Anterior cingulate cortex (tissue), 58 donors: Measurements from ENCODE around the gene ODAD2.
"Not testable (repeated sequence)": the region's sequence is repeated elsewhere in the genome, so short reads cannot be mapped to it uniquely, and the experiment has no call there.

Source experiments
- DNase-seq, 58 donors: peaks; one replicate each; lab custom pipeline; 2025; lab: John Stamatoyannopoulos, UW

Gene ODAD2

DNA sequence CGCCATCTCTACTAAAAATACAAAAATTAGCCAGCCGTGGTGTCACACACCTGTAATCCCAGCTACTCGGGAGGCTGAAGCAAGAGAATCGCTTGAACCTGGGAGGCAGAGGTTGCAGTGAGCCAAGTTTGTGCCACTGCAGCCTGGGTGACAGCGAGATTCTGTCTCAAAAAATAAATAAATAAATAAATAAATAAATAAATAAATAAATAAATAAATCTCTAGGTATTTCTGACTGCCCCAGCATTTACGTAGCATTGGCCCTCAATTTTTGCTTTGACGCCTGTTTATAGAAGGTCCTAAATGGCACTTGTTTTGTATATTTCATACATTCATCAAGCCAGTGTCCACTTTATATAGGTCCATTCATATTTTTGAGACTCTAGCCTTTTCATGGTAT is 28.9 kb downstream of the ODAD2 start:
- not testable (repeated sequence) for DNase-seq

DNA sequence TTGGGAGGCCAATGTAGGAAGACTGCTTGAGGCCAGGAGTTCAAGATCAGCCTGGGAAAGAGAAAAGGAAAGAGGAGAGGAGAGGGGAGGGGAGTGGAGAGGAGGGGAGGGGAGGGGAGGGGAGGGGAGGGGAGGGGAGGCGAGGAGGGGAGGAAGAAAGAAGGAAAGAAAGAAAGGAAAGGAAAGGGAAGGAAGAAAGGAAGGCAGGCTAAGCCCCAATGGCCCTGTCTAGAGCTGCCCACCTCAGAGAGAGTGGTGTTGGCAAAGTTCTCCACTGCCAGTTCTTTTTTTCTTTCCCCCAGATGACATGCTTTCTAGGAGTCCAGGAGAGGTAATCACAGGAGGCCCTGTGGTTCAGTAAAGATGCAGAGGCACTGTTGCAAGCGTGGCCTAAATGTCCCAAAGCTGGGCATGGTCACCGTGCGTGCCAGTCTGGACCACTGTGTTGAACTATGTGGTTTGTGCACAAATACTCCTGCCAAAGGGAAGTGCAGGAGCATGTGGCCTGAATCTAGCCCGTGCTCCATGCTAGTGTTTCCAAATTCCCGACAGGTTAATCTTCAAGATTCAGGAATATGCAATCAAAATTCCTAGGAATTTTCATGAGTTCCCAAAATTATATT is 39.7 kb downstream of the ODAD2 start:
- no peak for DNase-seq

DNA sequence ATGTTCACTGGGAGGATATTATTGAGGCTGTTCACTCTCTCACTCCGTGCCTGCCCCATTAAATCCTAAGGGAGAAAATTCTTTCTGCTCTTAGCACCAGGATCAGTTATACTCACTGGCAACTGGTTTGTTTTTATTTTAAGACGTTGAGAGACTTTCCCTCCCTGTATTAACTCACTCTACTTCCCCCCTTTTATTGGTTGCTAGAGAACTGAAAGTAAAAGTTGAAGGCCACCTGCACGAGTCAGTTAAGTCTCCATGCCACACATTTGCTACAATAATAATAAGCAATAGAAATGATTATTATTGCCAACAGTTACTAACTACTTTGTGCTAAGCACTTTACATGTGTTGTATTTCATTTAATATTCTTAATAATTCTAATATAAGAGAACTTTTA is 40.5 kb downstream of the ODAD2 start:
- not testable (repeated sequence) for DNase-seq

DNA sequence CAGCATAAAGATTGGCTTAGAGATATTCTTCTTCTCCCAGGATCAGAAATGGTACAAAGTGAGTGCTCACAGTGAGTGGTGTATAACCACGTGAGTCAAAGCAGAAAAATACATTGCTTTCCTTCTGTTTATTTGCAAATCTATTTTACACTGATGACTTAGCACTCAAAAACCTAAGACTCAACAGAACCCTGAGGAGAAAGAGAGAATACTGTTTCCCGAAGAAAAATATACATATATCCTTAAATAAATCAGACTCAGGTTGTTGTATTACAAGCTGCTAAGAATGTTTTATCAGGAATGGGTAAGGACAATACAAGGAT is 48.7 kb downstream of the ODAD2 start:
- DNase-seq, result no peak

DNA sequence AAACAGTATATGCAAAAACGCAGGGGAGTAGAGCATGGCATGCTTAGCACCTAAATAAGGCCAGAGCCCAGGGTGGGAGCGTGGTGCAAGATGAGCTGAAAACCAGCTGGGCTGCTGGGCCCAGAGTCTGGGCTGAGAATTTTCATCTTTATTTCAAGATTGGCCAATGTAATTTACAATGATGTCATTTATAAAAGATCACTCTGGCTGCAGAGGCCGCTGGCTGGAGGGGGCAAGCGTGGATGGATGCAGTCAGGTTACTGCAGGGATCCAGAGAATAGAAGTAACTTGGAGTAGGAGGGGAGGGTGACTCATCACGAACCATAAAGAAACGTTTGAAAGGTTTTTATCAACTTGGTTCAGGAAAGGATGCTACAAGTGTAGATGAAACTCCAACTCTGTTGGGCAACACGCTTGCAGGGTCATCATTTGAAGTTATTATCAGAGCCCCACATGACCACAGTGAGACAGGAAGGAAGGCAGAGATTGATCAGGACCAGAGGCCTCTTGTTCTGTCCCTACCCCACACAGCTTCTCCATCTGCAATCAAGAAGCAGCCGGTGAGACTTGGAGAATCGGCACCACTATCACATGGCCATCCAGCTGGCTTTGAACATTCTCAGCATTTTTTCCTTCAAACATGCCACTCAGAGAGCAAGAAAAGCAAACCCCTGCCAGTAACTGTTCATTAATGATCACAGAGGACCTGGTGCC is 49.2 kb downstream of the ODAD2 start:
- DNase-seq, result no peak

DNA sequence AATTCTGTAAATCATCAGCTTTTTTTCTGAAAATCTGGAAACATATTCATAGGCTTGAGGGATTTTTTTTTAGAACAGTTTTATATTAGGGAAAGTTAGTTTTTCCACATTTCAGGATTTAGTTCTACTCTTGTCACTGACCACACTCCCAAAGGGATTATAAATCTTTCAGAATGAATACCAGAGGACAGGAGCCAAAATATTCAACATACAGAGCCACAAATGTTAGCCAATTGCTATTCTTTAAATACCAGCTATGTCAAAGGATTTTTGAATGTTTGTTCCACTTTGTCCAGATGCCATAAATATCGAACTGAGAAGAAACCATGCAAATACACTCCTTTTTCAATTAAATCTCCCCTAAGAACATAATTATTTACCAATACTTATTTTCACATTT is 50.7 kb downstream of the ODAD2 start:
- DNase-seq, result no peak

DNA sequence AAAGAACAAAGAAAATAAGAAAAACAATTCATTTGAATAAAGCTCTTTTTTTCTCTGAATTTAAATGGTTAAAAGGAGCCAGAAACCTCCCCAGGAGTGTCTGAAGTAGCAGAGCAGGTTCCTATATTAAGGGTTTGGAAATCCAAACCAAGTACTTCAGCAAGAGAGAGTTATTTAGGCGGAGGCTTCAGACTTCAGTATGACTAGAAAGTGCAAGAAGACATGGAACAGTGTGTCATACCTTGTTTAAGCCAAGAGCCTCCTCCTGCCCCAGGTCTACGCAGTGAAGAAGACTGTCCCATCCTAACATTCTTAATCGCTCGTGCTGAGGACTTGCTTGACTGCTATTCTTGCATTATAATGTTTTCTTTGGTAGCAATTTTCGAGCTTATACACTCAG is 51.3 kb downstream of the ODAD2 start:
- DNase-seq, result no peak

DNA sequence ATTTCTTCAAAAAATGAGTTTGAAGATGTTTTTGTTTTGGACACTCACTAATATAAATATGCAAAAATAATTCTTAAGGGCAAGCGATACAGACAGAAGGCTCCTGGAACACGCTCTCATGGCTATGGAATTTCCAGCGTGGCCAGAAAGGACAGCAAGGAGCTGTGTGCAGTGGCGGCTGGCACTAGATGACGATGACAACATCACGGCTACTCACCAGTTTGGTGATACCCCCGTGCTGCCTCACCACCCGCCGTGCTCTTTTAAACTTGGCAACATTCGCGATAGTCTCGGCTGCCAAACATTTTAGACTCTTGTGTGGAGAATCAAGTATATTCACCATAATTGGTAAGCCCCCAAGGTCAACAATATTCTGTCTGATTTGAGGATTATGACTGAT is 54.9 kb downstream of the ODAD2 start:
- no peak for DNase-seq

DNA sequence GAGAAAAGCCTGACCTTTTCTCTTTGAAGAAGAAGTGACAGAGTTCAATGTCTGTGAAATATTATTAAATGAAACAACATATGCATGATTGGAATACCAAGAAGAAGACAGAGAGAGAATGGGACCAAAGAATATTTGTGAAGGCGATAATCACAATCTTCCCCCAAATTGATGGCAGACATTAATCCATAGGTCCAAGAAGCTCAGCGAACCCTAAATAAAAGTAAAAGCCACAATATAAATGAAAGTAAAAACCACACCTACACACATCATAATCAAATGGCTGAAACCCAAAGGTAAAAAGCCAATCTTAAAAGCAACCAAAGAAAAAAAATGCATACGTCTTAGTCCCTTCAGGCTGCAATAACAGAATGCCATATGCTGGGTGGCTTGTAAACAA is 84.0 kb downstream of the ODAD2 start:
- DNase-seq, result no peak

DNA sequence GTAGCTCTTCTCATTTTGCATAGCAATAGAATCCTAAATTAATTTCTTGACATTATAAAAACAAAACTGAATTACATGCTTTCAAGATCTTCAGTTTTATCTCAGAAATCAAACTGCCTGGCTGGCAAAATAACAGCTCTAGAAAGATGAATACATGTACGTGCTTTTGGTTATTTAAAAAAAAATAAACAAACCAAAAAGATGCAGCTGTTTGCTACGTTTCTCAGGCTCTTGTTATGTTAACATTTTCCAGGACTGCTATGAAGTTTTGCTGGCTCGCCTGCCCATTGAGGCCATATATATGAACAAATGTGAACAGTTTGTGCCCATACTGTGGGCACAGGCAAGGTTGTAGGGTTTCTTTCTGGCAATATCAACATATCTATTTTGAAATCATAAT is 86.6 kb downstream of the ODAD2 start:
- DNase-seq, result no peak

DNA sequence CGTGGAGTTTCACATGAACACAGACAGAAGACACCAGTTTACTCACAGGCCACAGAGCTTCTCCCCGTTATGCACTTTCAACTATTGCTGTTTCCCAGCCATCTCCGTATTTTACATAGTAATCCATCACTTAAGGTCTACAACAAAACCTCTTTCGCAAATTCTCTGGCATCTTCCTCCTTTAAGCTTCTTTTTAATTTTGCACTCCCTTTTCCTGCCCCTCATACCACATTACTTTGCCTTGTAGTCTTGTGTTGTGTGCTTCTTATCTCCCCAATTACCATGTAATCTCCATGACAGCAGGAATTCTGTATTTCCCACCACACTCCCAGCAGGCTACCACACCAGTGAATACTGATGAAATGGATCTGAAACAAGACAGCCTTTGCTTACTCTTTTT is 87.3 kb downstream of the ODAD2 start:
- no peak for DNase-seq

DNA sequence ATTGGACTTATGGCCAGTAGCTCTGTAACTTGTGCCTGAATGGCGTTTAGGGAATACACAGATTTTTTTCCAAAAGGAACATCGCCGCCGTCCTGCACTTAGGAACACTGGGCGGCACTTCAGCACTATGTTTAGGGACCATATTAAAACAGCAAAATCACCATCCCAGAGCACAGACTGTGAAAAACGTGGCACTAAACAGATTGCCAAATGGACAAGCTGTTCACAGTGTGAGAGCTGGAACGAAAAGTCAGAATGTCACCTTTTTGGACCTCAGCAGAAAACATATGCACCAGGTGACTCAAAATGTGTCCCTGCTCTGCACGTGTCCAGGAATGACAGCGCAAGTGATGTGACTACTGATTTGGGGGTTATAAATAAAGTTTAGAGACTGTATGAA is 87.9 kb downstream of the ODAD2 start:
- DNase-seq, result no peak

DNA sequence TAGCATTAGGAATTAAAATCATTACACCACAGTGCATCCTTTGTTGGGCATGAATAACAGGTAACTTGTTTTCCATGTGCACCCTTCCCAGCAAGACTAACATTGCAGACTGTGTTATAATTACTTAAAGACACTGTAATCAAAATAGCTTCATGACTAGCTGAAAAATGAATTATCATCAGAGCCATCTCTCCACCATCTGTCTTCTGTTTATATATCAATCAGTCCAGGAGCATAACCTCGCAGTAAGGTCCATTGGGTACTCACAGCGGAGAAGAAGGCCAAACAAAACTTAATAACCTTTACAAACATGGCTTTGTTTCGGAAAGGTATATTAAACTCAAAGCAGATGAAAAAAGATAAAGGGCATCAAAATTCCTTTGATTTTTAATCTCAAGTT is 90.6 kb downstream of the ODAD2 start:
- no peak for DNase-seq

DNA sequence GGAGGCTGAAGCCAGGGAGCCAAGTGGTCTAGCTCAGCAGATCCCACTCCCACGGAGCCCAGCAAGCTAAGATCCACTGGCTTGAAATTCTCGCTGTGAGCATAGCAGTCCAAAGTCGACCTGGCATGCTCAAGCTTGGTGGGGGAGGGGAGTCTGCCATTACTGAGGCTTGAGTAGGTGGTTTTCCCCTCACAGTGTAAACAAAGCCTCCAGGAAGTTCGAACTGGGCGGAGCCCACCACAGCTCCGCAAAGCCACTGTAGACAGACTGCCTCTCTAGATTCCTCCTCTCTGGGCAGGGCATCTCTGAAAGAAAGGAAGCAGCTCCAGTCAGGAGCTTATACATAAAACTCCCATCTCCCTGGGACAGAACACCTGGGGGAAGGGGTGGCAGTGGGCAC is 99.4 kb downstream of the ODAD2 start:
- DNase-seq, result not testable (repeated sequence)

DNA sequence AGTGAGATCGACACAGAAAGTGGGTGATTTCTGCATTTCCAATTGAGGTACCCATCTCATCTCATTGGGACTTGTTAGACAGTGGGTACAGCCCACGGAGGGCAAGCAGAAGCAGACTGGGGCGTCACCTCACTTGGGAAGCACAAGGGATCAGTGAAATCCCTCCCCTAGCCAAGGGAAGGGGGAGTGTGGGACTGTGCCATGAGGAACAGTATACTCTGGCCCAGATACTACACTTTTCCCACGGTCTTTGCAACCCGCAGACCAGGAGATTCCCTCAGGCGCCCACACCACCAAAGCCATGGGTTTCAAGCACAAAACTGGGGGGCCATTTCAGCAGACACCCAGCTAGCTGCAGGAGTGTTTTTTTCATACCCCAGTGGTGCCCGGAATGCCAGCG is 99.8 kb downstream of the ODAD2 start:
- DNase-seq, result no peak

DNA sequence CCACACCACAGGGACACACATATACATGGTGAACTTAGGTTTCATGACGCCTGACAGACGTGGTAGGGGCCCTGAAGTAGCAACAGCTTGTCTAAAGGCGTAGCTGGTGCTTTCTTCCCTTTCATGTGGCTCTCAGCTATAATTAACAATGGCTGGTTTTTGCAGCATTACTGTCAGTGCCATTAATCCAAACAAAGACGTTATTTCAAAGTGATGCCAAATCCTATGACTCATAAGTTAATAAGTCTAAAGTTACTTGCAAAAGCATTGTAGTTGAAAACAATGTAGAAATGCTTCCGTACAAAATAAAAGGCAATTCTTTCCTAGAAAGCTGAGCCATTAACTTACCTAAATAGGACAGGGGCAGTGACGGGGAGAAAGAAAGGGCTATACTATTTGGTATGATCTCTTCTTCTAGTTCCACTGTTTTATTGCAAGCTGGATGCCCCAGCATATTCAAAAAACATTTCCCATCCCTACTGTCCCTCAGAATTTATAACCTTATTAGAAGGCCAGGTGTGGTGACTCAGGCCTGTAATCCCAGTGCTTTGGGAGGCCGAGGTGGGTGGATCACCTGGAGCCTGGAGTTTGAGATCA is 105.4 kb downstream of the ODAD2 start:
- no peak for DNase-seq

DNA sequence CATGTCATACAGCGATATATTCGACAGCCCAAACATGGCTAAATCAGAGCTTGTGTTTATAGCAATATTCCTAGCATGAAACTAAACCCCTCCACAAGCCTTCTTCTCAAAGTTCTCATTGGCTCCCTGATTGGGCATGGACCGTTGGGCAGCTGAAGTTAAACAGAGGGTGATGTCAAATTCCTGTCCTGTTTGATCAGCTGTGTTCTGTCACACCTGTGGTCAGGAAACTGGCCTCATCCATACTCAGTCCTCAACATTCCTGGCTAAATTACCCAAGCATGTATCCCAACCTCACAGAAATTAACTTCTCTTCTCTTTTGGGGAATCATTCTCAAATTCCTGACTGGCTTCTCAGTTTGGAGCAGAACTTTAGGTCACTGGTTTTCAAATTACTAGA is 107.9 kb downstream of the ODAD2 start:
- no peak for DNase-seq

DNA sequence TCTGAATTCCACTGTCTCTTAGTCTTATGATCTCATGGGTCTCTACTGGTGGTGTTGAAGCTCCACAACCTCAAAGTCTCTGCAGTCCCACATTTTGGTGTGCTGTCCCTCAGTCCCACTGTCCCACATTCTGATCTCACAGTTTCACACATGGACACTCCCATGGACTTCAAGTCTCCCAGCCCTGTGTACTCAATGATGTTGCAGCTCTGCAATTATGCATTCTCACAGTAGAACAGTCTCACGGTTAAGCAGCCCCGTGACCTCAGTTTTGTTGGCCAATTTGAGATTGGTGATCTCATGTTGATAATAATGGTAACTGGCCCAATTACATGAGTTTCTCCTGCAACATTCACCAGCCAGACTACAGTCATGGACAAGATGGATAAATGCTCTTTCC is 109.4 kb downstream of the ODAD2 start:
- DNase-seq, result no peak

DNA sequence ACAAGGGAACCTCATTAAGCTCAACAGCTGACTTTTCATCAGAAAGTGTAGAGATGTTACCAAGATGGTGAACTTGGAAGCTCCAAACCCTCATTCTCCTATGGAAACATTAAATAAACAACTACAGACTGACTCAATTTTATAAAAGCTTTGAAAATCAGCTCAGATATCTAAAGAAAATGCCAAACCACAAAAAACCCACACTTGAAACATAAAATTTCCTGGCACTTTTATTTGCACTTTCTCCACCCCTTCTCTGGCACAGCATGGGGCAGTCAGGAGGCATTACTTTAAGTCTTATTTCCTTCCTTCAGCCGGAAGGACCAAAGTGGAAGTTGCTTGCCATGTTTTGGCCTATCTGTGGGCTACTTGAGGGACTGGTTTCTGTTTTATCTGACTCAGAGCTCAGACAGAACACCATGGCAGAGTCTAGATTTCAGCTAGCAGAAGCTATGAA is 114.7 kb downstream of the ODAD2 start:
- DNase-seq, result no peak

DNA sequence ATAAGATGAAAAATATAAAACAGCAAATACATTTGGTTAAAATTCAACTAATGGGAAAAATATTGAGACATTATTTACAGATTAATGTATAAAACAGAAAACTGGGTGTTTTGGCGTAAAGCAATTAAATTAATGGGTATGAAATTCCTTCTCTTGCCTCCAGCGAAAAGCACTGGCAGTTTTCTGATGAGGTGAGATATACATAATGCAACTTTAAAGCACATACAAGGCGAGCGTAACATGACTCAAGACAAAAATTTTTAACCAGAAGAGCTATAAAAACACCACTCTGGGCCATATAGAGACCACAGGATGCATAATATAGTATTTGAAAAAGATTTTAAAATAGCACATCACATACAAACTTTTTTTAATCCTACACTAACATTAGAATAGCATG is 120.6 kb downstream of the ODAD2 start:
- no peak for DNase-seq

DNA sequence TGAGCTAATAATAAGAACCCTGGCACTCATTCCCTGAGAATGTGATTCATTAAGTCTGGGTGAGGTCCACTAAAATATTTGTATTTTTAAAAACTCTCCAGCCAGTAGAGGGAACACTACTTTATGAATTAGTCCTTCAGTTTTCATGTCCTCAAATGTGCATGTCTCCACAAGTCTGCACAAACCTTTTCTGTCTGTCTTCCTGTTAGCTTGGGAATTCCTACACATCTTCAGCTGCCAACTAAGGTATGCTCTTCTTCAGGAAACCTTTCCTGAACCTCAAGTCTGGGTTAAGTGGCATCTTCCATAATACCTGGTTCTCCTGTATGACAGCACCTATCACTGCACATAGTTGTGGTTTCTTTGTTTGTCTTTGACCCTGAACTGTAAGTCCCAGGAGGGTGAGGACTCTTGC is 133.7 kb downstream of the ODAD2 start:
- no peak for DNase-seq

DNA sequence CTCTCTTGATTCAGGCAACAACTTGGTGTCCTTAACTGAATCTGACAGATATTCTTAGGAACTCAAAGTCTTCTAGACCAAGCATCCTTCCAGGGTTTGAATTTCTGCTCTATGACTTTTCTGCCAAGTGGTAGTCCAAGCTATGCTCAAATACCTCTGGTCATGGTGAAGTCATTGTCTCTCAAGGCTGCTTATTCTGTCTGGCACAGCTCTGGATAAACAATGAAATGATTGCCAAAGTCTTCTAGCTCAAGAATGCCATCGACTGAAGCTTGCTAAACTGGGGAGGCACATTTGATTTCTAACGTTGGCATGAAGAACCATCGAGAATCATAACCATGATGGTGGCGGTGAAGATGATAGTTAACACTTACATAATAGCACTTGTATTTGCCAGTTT is 137.1 kb downstream of the ODAD2 start:
- no peak for DNase-seq
